ENCODE data around the gene ALDH4A1. TPM values are rescaled to one million over a fixed set of nuclear protein-coding genes. Genes with fewer than 3 reads are reported as not detected.

Gene ALDH4A1
- total and polyA plus RNA-seq, 12 donors = 11.3 to 46.9 (median 19.8) TPM

DNA sequence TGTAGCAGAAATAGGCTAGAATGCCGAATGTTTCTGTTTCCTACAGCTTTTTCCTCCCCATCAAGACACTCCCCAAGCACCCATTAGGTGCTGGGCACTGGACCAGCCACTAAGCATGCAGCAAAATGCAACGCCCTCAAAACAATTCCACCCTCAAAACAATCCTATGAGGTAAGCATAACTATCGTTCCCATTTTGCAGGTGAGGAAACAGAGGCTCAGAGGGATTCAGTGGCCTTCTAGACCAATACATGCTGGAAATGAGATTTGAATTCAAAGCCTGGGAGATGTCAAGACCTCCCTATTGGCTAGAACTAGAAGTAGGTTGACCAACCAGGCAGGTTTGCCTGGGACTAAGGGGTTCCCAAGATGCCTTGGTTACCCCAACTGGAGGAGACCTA is 10.2 kb upstream of the ALDH4A1 start:
- Histone ChIP-seq H3K36me3 (replicated peaks in 1 of 2) (peaks cover 0 to 59% of the 10 kb centered on the region in 2 donors), H3K27ac (peak overlapping the region in 1 of 5 donors; percentile 40), H3K4me3 (no peak overlapping the region), H3K4me1 (replicated peaks in 1 of 2) (peaks cover 0 to 17% of the 10 kb centered on the region in 2 donors), H3K27me3 (no peaks in the 10 kb centered on the region), H3K9me3 (replicated peaks in 1 of 3) (no peaks in the 10 kb centered on the region)
- 80 to 86% (median 86%) methylated on average over 3 of the region's 3 CpGs for WGBS, 4 donors
- intact Hi-C loops (cut with DNase I) = loop anchor here (10.0 kb wide), 2 partner anchors 162 to 182 kb away; no protein-coding TSS in a partner anchor
- no peak for DNase-seq
- TF ChIP-seq, protein P1, sequence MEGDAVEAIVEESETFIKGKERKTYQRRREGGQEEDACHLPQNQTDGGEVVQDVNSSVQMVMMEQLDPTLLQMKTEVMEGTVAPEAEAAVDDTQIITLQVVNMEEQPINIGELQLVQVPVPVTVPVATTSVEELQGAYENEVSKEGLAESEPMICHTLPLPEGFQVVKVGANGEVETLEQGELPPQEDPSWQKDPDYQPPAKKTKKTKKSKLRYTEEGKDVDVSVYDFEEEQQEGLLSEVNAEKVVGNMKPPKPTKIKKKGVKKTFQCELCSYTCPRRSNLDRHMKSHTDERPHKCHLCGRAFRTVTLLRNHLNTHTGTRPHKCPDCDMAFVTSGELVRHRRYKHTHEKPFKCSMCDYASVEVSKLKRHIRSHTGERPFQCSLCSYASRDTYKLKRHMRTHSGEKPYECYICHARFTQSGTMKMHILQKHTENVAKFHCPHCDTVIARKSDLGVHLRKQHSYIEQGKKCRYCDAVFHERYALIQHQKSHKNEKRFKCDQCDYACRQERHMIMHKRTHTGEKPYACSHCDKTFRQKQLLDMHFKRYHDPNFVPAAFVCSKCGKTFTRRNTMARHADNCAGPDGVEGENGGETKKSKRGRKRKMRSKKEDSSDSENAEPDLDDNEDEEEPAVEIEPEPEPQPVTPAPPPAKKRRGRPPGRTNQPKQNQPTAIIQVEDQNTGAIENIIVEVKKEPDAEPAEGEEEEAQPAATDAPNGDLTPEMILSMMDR (IDR thresholded peaks at IDR 0.05) = no peak
- no peak for TF ChIP-seq POLR2A (IDR thresholded peaks at IDR 0.05)

DNA sequence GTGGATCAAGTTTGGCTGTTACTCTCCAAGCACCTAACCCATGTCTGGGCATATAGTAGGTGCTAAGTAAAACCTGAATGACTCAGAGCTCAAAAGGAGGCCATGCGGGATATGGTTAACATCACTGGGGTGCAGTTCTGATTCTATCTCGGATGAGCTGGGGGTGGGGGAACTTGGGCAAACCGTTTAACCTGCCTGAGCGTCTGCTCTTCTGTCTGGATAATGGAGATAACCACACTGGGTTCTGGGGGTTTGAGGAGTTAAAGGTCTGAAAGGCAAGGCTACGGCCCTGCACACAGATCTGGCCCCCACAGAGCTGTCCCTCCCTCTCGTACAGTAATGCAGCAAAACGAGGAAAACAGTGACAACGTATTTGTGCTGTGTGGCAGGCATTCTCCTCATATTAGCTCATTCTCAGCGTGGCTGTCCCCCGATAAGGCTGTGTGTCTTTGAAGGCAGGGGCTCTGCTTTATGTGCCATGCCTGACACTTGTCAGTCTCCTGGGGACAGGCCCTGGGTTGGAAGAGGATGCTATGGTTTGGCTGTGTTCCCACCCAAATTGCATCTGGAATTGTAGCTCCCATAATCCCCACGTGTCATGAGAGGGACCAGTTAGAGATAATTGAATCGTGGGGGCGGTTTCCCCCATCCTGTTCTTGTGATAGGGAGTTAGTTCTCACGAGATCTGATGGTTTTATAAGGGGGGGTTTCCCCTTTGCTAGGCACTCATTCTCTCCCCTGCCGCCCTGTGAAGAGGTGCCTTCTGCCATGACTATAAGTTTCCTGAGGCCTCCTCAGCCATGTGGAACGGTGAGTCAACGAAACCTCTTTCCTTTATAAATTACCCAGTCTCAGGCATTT is 6.8 kb upstream of the ALDH4A1 start:
- TF ChIP-seq, protein P1 (IDR thresholded peaks at IDR 0.05) = no peak
- no peak for TF ChIP-seq POLR2A (IDR thresholded peaks at IDR 0.05)
- Histone ChIP-seq H3K27ac (peak overlapping the region in 1 of 5 donors; percentile 69), H3K27me3 (no peaks in the 10 kb centered on the region), H3K4me1 (replicated peaks in 1 of 2) (peaks cover 0 to 23% of the 10 kb centered on the region in 2 donors), H3K9me3 (replicated peaks in 1 of 3) (no peaks in the 10 kb centered on the region), H3K4me3 (no peak overlapping the region), H3K36me3 (replicated peaks in 1 of 2) (peaks cover 0 to 48% of the 10 kb centered on the region in 2 donors)
- intact Hi-C loops (cut with DNase I) = loop anchor here (5.0 kb wide), 2 partner anchors 53 to 63 kb away; no protein-coding TSS in a partner anchor
- 79 to 85% (median 83%) methylated on average over 16 to 17 of the region's 17 CpGs for WGBS, 4 donors
- DNase-seq = no peak

DNA sequence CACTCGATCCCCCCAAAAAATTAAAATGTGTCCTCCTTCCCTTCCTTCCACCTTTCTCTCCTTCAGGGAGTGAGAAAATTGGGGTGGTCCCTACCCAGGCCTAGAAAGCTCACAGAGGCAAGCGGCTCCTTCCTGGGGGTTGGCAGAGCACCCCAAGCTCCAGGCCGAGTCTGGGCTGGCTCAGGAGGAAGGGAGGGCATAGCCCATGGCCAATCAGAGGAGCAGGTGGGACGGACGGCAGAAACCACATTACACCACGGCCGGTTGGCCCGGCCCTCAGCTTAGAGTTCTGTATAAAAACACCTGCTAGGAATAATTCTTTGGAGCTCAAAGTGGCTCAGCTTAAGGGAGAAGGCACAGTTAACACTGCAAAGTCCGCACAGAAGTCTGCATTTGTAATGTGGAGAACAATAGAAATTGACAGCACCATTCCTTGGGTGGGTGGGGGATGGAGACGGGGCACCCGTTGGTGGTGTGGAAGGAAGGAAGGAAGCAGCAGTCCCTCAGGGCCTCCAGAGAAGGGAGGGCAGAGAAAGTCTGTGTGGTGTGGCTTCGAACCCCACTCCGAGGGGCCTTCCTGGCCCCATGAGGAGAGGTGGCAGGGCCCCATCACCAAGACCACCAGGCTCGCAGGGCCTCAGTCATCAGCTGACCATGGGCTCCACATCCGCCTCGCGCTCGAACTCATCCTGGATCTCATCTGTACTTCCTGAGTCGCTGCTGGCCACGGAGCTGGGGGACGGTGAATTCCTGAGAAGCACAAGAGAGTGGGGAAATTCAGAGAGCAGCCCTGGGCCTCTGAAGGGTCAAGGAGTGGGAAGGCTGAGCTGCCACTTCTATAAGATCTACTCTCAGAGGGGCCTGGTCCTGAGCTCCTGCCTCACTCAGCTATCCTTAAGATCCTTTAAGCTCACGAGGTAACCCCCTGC is 5.8 kb upstream of the ALDH4A1 start:
- peaks cover 0 to 48% of the 10 kb centered on the region in 2 donors for H3K36me3 ChIP-seq (replicated peaks in 1 of 2)
- H3K9me3 ChIP-seq (replicated peaks in 1 of 3) = no peaks in the 10 kb centered on the region
- no peak overlapping the region for H3K4me3 ChIP-seq
- H3K27ac ChIP-seq = peak overlapping the region in 3 of 5 donors; percentile 14 to 84 (median 69)
- intact Hi-C loops (cut with DNase I) = loop anchor here (5.0 kb wide), 2 partner anchors 54 to 64 kb away; no protein-coding TSS in a partner anchor
- no peak for TF ChIP-seq POLR2A (IDR thresholded peaks at IDR 0.05)
- TF ChIP-seq, protein P1 (IDR thresholded peaks at IDR 0.05) = no peak
- WGBS, 4 donors = 46 to 57% (median 53%) methylated on average over 16 to 22 of the region's 22 CpGs
- peak in 1 of 7 donors; percentile 78 for DNase-seq
- H3K4me1 ChIP-seq (replicated peaks in 1 of 2) = peaks cover 3 to 25% of the 10 kb centered on the region in 2 donors
- no peaks in the 10 kb centered on the region for H3K27me3 ChIP-seq

Measured in adrenal gland (tissue), 12 donors.